ENCODE results near the gene GDPD5.

DNA sequence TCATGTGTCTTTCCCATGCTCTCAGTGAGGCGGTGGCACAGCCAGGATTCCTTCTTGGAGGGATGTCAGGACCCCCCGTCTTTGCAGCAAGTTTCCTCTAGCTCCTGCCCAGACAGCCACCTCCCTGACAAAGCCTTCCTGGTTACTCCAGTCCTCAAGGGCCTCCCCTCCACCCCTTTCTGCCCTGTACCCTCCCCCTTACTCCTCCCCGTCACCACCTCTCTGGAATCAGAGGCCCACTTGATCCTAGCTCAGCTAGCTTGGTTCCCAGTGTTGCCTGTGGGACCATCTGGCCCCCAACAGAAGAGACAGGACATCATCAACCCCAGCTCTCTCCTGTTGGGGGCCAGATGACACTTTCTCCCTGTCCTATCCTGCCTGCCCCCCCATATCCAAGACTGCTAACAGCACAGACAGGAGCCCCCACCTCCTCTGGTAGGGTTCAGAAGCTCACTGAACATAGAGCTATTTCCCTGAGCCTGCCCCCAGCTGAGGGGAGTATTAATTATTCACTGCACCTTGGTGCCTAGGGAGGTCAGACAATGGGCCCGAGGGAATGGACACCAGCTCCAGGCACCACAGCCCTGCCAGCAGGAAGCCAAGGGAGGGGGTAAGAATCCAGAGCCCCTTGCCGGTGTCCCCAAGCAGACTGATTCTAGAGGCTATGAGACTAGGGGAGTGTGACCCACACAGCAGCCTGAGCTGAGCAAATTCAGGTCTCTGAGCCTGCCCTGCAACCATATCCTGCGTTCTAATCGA is 3.3 kb downstream of the GDPD5 start:
- TF ChIP-seq, protein P1, sequence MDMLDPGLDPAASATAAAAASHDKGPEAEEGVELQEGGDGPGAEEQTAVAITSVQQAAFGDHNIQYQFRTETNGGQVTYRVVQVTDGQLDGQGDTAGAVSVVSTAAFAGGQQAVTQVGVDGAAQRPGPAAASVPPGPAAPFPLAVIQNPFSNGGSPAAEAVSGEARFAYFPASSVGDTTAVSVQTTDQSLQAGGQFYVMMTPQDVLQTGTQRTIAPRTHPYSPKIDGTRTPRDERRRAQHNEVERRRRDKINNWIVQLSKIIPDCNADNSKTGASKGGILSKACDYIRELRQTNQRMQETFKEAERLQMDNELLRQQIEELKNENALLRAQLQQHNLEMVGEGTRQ (IDR thresholded peaks at IDR 0.05; ENCODE audit: borderline replicate concordance, low read depth, low read length) = no peak
- TF ChIP-seq CEBPB (IDR thresholded peaks at IDR 0.05; ENCODE audit: borderline replicate concordance in 1 of 2, low read depth in 2 of 2, low read length in 2 of 2) = no peak
- no peak for TF ChIP-seq CHD2 (IDR thresholded peaks at IDR 0.05; ENCODE audit: borderline replicate concordance, low read depth, low read length)
